ENCODE measurements around the gene SAPCD2. TPM values are rescaled to one million over a fixed set of nuclear protein-coding genes. Genes with fewer than 3 reads are reported as not detected.
A peak's percentile ranks its signal among the peaks of the same experiment; 100 is the strongest.

SAPCD2 gene
- total and polyA plus RNA-seq, 9 of the 15 experiments (the other 6 are each of a cell fraction or from before 2014, with no cell fraction given), result 3.4 to 91.8 (median 18.8) TPM

- TF ChIP-seq MGA (IDR thresholded peaks at IDR 0.05) (peak; percentile 73), MYC (IDR thresholded peaks at IDR 0.05; ENCODE audit: low read depth, low read length) (peak; percentile 83; the same call in 1 of the 2 replicates), MYC (CRISPR knock-in tag; IDR thresholded peaks at IDR 0.05; ENCODE audit: borderline replicate concordance, low read depth) (no peak), ELF1 (tag; IDR thresholded peaks at IDR 0.05) (peak; percentile 42; the same call in 1 of the 2 replicates), SAFB (IDR thresholded peaks at IDR 0.05; ENCODE audit: borderline replicate concordance, low read depth, low read length) (peak; percentile 97), NONO (IDR thresholded peaks at IDR 0.05; ENCODE audit: low read depth in 2 of 2, low read length in 1 of 2) (peak in 1 of 2 experiments; percentile 72), U2AF1 (optimal IDR thresholded peaks at IDR 0.05; ENCODE audit: low read depth, low read length) (peak; percentile 26), ZNF507 (tag; conservative IDR thresholded peaks at IDR 0.05) (no peak), ZBTB1 (CRISPR knock-in tag; IDR thresholded peaks at IDR 0.05; ENCODE audit: borderline replicate concordance, low read depth) (0 out of 2 replicates have a peak, but pooled peaks have one; percentile 2), RBFOX2 (IDR thresholded peaks at IDR 0.05; ENCODE audit: low read depth, low read length) (peak; percentile 90), GATAD2B (IDR thresholded peaks at IDR 0.05; ENCODE audit: borderline replicate concordance) (peak; percentile 92), SRF (CRISPR knock-in tag; IDR thresholded peaks at IDR 0.05) (peak in 1 of 2 experiments; percentile 25; a peak in 1 of 4 replicates), CREB3L1 (IDR thresholded peaks at IDR 0.05; ENCODE audit: borderline replicate concordance, low read depth) (peak; percentile 56; the same call in 1 of the 2 replicates)
These were observed at the start of gene SAPCD2 (continued) for GRCh38 chr9:137070201-137070905.

All from K562 (cell line).